HepG2 (cell line): Measurements from ENCODE around the gene GPRIN1. TPM values are rescaled to one million over a fixed set of nuclear protein-coding genes. Genes with fewer than 3 reads are reported as not detected.

Source experiments
- AKAP8 ChIP-seq: sonication (generic); formaldehyde crosslinking; IDR thresholded peaks from 2 replicates; pipeline ENCODE4 v1.5.1; 2020; ENCODE audit warnings: mild to moderate bottlenecking, missing genetic modification reagents
- ATF7 ChIP-seq, 2 experiments: fragments of 450-650 bp in 1 of 2; sonication (generic) in 1 of 2; formaldehyde crosslinking in 1 of 2; IDR thresholded peaks; 2 replicates each; pipeline versions ENCODE4 v1.4.0 to v1.6.1; 2016 to 2020; ENCODE audit warnings: antibody characterized with exemption in 1 of 2, mild to moderate bottlenecking in 1 of 2, missing genetic modification reagents in 1 of 2
- FOSL2 ChIP-seq: sonication (generic); formaldehyde crosslinking; IDR thresholded peaks from 2 replicates; pipeline ENCODE4 v1.4.0; 2020; ENCODE audit warnings: missing genetic modification reagents
- HOXA9 ChIP-seq: sonication (generic); formaldehyde crosslinking; IDR thresholded peaks from 2 replicates; pipeline ENCODE4 v1.8.1; 2022; ENCODE audit warnings: missing genetic modification reagents, mild to moderate bottlenecking, moderate library complexity, borderline replicate concordance
- MED8 ChIP-seq: sonication (generic); formaldehyde crosslinking; IDR thresholded peaks from 2 replicates; pipeline ENCODE4 v1.8.1; 2023; ENCODE audit warnings: mild to moderate bottlenecking, missing genetic modification reagents; ENCODE audit not compliant: insufficient replicate concordance
- NFYB ChIP-seq: sonication (generic); formaldehyde crosslinking; IDR thresholded peaks from 2 replicates; pipeline ENCODE4 v1.4.0; 2020; ENCODE audit warnings: missing genetic modification reagents
- NKX3-1 ChIP-seq: sonication (generic); formaldehyde crosslinking; IDR thresholded peaks from 2 replicates; pipeline ENCODE4 v1.5.0; 2020; ENCODE audit warnings: missing genetic modification reagents
- RNF2 ChIP-seq: fragments of 450-650 bp; conservative IDR thresholded peaks from 2 replicates; pipeline ENCODE4 v1.6.1; 2016; ENCODE audit warnings: low read depth
- SKI ChIP-seq: fragments of 450-650 bp; IDR thresholded peaks from one replicate; pipeline ENCODE4 v1.6.1; 2018; ENCODE audit warnings: mild to moderate bottlenecking; ENCODE audit not compliant: partially characterized antibody
- SSRP1 ChIP-seq: IDR thresholded peaks from 2 replicates; pipeline ENCODE4 v1.6.1; 2016; ENCODE audit warnings: control low read depth
- TARDBP ChIP-seq: sonication (generic); formaldehyde crosslinking; IDR thresholded peaks from 2 replicates; pipeline ENCODE4 v1.8.0; 2022; ENCODE audit warnings: mild to moderate bottlenecking, missing genetic modification reagents
- ZNF12 ChIP-seq: sonication (generic); formaldehyde crosslinking; IDR thresholded peaks from 2 replicates; pipeline ENCODE4 v1.5.0; 2020; ENCODE audit warnings: missing genetic modification reagents
- ZNF24 ChIP-seq: fragments of 450-650 bp; IDR thresholded peaks from 2 replicates; pipeline ENCODE4 v1.6.1; 2017; ENCODE audit warnings: antibody characterized with exemption, mild to moderate bottlenecking
- ZNF282 ChIP-seq: fragments of 450-650 bp; IDR thresholded peaks from 2 replicates; pipeline ENCODE4 v1.6.1; 2018; ENCODE audit not compliant: partially characterized antibody
- ZNF326 ChIP-seq: sonication (generic); formaldehyde crosslinking; IDR thresholded peaks from 2 replicates; pipeline ENCODE4 v1.4.0; 2020; ENCODE audit warnings: missing genetic modification reagents, borderline replicate concordance
- ZNF451 ChIP-seq: sonication (generic); formaldehyde crosslinking; IDR thresholded peaks from 2 replicates; pipeline ENCODE4 v1.5.0; 2020; ENCODE audit warnings: mild to moderate bottlenecking, missing genetic modification reagents
- ZNF550 ChIP-seq: sonication (generic); formaldehyde crosslinking; IDR thresholded peaks from 2 replicates; pipeline ENCODE4 v1.4.0; 2020; ENCODE audit warnings: mild to moderate bottlenecking, missing genetic modification reagents, borderline replicate concordance
- ZNF563 ChIP-seq: sonication (generic); formaldehyde crosslinking; IDR thresholded peaks from 2 replicates; pipeline ENCODE4 v1.8.0; 2022; ENCODE audit warnings: mild to moderate bottlenecking, moderate library complexity, missing genetic modification reagents
- ZNF674 ChIP-seq: sonication (generic); formaldehyde crosslinking; IDR thresholded peaks from 2 replicates; pipeline ENCODE4 v1.5.0; 2020; ENCODE audit warnings: low read depth, mild to moderate bottlenecking, missing genetic modification reagents
- polyA plus RNA-seq, 8 experiments: library from polyadenylated mRNA; depleted of rRNA in 3 of 8; stranded (reverse) in 7 of 8; unstranded in 1 of 8; fragments of >200 nt; fragmentation: Illumina TruSeq in 4 of 8; extraction: Trizol in 4 of 8; gene quantifications; 2 replicates each; pipeline versions ENCODE4 v1.2.1 to v1.2.3, GENCODE V29; 2011 to 2016; ENCODE audit warnings: low read depth in 4 of 8, missing spikeins in 1 of 8, mixed read lengths in 1 of 8; ENCODE audit not compliant: insufficient read depth in 1 of 8
- total RNA-seq, 5 experiments: library from RNA; depleted of rRNA; stranded (reverse); fragments of >200 nt; fragmentation: Illumina TruSeq; extraction: Trizol; gene quantifications; 2 replicates each; pipeline ENCODE4 v1.2.3, GENCODE V29; 2016; ENCODE audit warnings: low read depth in 1 of 5
- TF ChIP-seq, protein P1 (sequence below): sonication (generic); formaldehyde crosslinking; conservative IDR thresholded peaks from 2 replicates; pipeline ENCODE4 v1.8.0; 2022; ENCODE audit warnings: low read depth, missing genetic modification reagents
- TF ChIP-seq, protein P2 (sequence below): sonication (generic); formaldehyde crosslinking; IDR thresholded peaks from 2 replicates; pipeline ENCODE4 v1.4.0; 2020; ENCODE audit warnings: missing genetic modification reagents, borderline replicate concordance
- TF ChIP-seq, protein P3 (sequence below): sonication (generic); formaldehyde crosslinking; IDR thresholded peaks from 2 replicates; pipeline ENCODE4 v1.4.0; 2020; ENCODE audit warnings: missing genetic modification reagents
- TF ChIP-seq, protein P4 (sequence below): sonication (generic); formaldehyde crosslinking; IDR thresholded peaks from 2 replicates; pipeline ENCODE4 v1.8.0; 2022; ENCODE audit warnings: mild to moderate bottlenecking, missing genetic modification reagents, moderate library complexity
- TF ChIP-seq, protein P5 (sequence below): sonication (generic); formaldehyde crosslinking; IDR thresholded peaks from 2 replicates; pipeline ENCODE4 v1.4.0; 2020; ENCODE audit warnings: low read depth, missing genetic modification reagents

The GPRIN1 gene
- total and polyA plus RNA-seq, 2 of the 13 experiments (the other 11 are each of a cell fraction or from before 2014, with no cell fraction given) = 0.32 to 2.0 TPM

DNA sequence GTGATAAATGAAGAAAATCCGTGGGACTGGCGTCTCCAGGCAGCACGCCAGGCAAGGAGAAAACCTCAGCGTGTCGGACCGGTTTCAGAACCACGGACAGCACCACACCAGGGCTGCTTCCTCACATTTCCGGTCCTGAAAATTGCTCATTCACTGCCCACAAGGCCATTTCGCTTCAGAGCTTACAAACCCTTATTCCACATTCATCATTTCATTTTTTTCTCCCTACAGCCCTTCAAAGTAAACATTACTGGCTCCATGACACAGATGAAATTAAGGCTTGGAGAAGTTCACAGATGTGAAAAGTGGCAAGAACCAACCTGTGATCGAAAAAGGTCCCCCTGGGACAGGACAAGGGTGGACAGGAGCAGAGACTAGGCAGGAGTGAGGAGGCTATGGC is 1.5 kb upstream of the GPRIN1 start (continued):
- TF ChIP-seq, protein P1, sequence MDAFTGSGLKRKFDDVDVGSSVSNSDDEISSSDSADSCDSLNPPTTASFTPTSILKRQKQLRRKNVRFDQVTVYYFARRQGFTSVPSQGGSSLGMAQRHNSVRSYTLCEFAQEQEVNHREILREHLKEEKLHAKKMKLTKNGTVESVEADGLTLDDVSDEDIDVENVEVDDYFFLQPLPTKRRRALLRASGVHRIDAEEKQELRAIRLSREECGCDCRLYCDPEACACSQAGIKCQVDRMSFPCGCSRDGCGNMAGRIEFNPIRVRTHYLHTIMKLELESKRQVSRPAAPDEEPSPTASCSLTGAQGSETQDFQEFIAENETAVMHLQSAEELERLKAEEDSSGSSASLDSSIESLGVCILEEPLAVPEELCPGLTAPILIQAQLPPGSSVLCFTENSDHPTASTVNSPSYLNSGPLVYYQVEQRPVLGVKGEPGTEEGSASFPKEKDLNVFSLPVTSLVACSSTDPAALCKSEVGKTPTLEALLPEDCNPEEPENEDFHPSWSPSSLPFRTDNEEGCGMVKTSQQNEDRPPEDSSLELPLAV (CRISPR knock-in tag) = no peak
- TF ChIP-seq ZNF550 (CRISPR knock-in tag) = no peak
- no peak for TF ChIP-seq ZNF451 (CRISPR knock-in tag)
- TF ChIP-seq, protein P2, sequence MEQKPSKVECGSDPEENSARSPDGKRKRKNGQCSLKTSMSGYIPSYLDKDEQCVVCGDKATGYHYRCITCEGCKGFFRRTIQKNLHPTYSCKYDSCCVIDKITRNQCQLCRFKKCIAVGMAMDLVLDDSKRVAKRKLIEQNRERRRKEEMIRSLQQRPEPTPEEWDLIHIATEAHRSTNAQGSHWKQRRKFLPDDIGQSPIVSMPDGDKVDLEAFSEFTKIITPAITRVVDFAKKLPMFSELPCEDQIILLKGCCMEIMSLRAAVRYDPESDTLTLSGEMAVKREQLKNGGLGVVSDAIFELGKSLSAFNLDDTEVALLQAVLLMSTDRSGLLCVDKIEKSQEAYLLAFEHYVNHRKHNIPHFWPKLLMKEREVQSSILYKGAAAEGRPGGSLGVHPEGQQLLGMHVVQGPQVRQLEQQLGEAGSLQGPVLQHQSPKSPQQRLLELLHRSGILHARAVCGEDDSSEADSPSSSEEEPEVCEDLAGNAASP (CRISPR knock-in tag) = peak; percentile 77; the same call in 1 of the 2 replicates
- TF ChIP-seq, protein P3, sequence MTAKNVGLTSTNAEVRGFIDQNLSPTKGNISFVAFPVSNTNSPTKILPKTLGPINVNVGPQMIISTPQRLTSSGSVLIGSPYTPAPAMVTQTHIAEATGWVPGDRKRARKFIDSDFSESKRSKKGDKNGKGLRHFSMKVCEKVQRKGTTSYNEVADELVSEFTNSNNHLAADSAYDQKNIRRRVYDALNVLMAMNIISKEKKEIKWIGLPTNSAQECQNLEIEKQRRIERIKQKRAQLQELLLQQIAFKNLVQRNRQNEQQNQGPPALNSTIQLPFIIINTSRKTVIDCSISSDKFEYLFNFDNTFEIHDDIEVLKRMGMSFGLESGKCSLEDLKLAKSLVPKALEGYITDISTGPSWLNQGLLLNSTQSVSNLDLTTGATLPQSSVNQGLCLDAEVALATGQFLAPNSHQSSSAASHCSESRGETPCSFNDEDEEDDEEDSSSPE (CRISPR knock-in tag) = no peak
- no peak for TF ChIP-seq ZNF24
- no peak for TF ChIP-seq SKI
- TF ChIP-seq ZNF326 = no peak
- TF ChIP-seq, protein P4, sequence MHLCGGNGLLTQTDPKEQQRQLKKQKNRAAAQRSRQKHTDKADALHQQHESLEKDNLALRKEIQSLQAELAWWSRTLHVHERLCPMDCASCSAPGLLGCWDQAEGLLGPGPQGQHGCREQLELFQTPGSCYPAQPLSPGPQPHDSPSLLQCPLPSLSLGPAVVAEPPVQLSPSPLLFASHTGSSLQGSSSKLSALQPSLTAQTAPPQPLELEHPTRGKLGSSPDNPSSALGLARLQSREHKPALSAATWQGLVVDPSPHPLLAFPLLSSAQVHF (CRISPR knock-in tag) = no peak
- TF ChIP-seq FOSL2 (CRISPR knock-in tag) = peak; percentile 60
- TF ChIP-seq AKAP8 (CRISPR knock-in tag) = no peak
- TF ChIP-seq TARDBP (CRISPR knock-in tag) = no peak
- no peak for TF ChIP-seq SSRP1 (CRISPR knock-in tag)
- no peak for TF ChIP-seq ZNF282
- TF ChIP-seq, protein P5, sequence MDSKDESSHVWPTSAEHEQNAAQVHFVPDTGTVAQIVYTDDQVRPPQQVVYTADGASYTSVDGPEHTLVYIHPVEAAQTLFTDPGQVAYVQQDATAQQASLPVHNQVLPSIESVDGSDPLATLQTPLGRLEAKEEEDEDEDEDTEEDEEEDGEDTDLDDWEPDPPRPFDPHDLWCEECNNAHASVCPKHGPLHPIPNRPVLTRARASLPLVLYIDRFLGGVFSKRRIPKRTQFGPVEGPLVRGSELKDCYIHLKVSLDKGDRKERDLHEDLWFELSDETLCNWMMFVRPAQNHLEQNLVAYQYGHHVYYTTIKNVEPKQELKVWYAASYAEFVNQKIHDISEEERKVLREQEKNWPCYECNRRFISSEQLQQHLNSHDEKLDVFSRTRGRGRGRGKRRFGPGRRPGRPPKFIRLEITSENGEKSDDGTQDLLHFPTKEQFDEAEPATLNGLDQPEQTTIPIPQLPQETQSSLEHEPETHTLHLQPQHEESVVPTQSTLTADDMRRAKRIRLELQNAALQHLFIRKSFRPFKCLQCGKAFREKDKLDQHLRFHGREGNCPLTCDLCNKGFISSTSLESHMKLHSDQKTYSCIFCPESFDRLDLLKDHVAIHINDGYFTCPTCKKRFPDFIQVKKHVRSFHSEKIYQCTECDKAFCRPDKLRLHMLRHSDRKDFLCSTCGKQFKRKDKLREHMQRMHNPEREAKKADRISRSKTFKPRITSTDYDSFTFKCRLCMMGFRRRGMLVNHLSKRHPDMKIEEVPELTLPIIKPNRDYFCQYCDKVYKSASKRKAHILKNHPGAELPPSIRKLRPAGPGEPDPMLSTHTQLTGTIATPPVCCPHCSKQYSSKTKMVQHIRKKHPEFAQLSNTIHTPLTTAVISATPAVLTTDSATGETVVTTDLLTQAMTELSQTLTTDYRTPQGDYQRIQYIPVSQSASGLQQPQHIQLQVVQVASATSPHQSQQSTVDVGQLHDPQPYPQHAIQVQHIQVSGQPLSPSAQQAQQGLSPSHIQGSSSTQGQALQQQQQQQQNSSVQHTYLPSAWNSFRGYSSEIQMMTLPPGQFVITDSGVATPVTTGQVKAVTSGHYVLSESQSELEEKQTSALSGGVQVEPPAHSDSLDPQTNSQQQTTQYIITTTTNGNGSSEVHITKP (CRISPR knock-in tag) = no peak
- TF ChIP-seq HOXA9 = no peak
- no peak for TF ChIP-seq ZNF674 (CRISPR knock-in tag)
- peak; percentile 34; the same call in 1 of the 2 replicates for TF ChIP-seq ZNF563 (CRISPR knock-in tag)
- no peak for TF ChIP-seq NFYB (CRISPR knock-in tag)
- no peak for TF ChIP-seq MED8 (CRISPR knock-in tag)
- peak; percentile 83 for TF ChIP-seq NKX3-1 (CRISPR knock-in tag)
- TF ChIP-seq RNF2 = no peak
- TF ChIP-seq ATF7 (IDR thresholded peaks at IDR 0.05) = no peak
- no peak for TF ChIP-seq ATF7 (CRISPR knock-in tag; IDR thresholded peaks at IDR 0.05)
- peak; percentile 80; the same call in 1 of the 2 replicates for TF ChIP-seq ZNF12 (CRISPR knock-in tag)
